IMR-90 (cell line): ENCODE measurements around the gene HSP90AB1. TPM values are rescaled to one million over a fixed set of nuclear protein-coding genes. Genes with fewer than 3 reads are reported as not detected.

Experiments
- ATAC-seq: fragments of 200-7000 bp; cut with Tn5 transposase; 2 replicates; pipeline ENCODE4 v1.9.1; 2020; ENCODE audit warnings: low read depth, mild to moderate bottlenecking, moderate library complexity
- BruUV-seq: library from RNA; stranded (reverse); fragments of 400-500 nt; replicated peaks from 2 replicates; lab custom pipeline; 2021; lab: Mats Ljungman, UMichigan
- CTCF ChIA-PET: fragments of 300-600 bp; formaldehyde crosslinking; extraction: SDS; loops from one replicate; lab custom pipeline; 2021; ENCODE audit warnings: antibody characterized with exemption; lab: Yijun Ruan, JAX
- POLR2A ChIA-PET: fragments of 300-600 bp; sonication (Branson Sonifier 250); formaldehyde crosslinking; loops from one replicate; lab custom pipeline; 2022; ENCODE audit warnings: antibody characterized with exemption; ENCODE audit not compliant: unreplicated experiment; lab: Charles Lee
- DNase-seq: peaks from one replicate; pipeline ENCODE4 v3.0.0; 2013
- H2AFZ ChIP-seq: replicated peaks from 2 replicates; pipeline ENCODE3; 2013; ENCODE audit warnings: low read length, mild to moderate bottlenecking; ENCODE audit not compliant: poor library complexity
- H2AK5ac ChIP-seq: 2 replicates; pipeline ENCODE4 v1.6.1; 2013; ENCODE audit warnings: low read depth, low read length, inconsistent platforms
- H2AK9ac ChIP-seq: replicated peaks from 2 replicates; pipeline ENCODE3; 2013; ENCODE audit warnings: mild to moderate bottlenecking, low read depth, low read length, moderate library complexity; ENCODE audit not compliant: poor library complexity
- H2BK120ac ChIP-seq: 2 replicates; pipeline ENCODE4 v1.6.1; 2013; ENCODE audit warnings: low read depth, low read length, inconsistent platforms
- H2BK15ac ChIP-seq: 3 replicates; pipeline ENCODE4 v1.6.1; 2013; ENCODE audit warnings: low read depth, low read length, inconsistent platforms
- H2BK20ac ChIP-seq: 2 replicates; pipeline ENCODE4 v1.6.1; 2013; ENCODE audit warnings: low read depth, mild to moderate bottlenecking, inconsistent platforms, low read length, moderate library complexity
- H2BK5ac ChIP-seq: 2 replicates; pipeline ENCODE4 v1.6.1; 2013; ENCODE audit warnings: mild to moderate bottlenecking, low read depth, low read length, inconsistent platforms; ENCODE audit not compliant: poor library complexity, severe bottlenecking
- H3K14ac ChIP-seq: replicated peaks from 2 replicates; pipeline ENCODE4 v1.6.1; 2013; ENCODE audit warnings: low read depth, low read length, inconsistent platforms
- H3K18ac ChIP-seq: 2 replicates; pipeline ENCODE4 v1.6.1; 2013; ENCODE audit warnings: low read depth, low read length, control low read depth
- H3K23ac ChIP-seq: 2 replicates; pipeline ENCODE4 v1.6.1; 2013; ENCODE audit warnings: low read depth, low read length, inconsistent platforms
- H3K27ac ChIP-seq: 2 replicates; pipeline ENCODE4 v1.5.1; 2013; ENCODE audit warnings: mild to moderate bottlenecking, control low read depth, low read length; ENCODE audit not compliant: insufficient read depth
- H3K27me3 ChIP-seq: 2 replicates; pipeline ENCODE4 v1.6.1; 2013; ENCODE audit warnings: low read length; ENCODE audit not compliant: control insufficient read depth, insufficient read depth
- H3K36me3 ChIP-seq: 2 replicates; pipeline ENCODE4 v1.6.1; 2013; ENCODE audit warnings: low read length, mixed read lengths; ENCODE audit not compliant: control insufficient read depth, insufficient read depth
- H3K4ac ChIP-seq: 2 replicates; pipeline ENCODE4 v1.6.1; 2013; ENCODE audit warnings: low read depth, low read length, inconsistent platforms
- H3K4me1 ChIP-seq: 2 replicates; pipeline ENCODE4 v1.6.1; 2013; ENCODE audit warnings: low read length, mixed read lengths; ENCODE audit not compliant: control insufficient read depth, insufficient read depth
- H3K4me2 ChIP-seq: 2 replicates; pipeline ENCODE4 v1.6.1; 2013; ENCODE audit warnings: low read depth, mild to moderate bottlenecking, control low read depth, low read length, moderate library complexity
- H3K4me3 ChIP-seq: 2 replicates; pipeline ENCODE4 v1.5.1; 2013; ENCODE audit warnings: low read depth, mild to moderate bottlenecking, control low read depth, low read length, moderate library complexity; ENCODE audit not compliant: insufficient read depth
- H3K56ac ChIP-seq: 2 replicates; pipeline ENCODE4 v1.6.1; 2013; ENCODE audit warnings: low read length, inconsistent platforms; ENCODE audit not compliant: insufficient read depth; ENCODE audit errors: extremely low read depth
- H3K79me1 ChIP-seq, 2 experiments: 2 replicates each; pipeline ENCODE4 v1.6.1; 2013; ENCODE audit warnings: low read length in 2 of 2, inconsistent platforms in 1 of 2, low read depth in 1 of 2
- H3K9ac ChIP-seq: 2 replicates; pipeline ENCODE4 v1.6.1; 2013; ENCODE audit warnings: low read depth, low read length, control low read depth
- H3K9me1 ChIP-seq: 2 replicates; pipeline ENCODE4 v1.6.1; 2013; ENCODE audit warnings: low read length, inconsistent platforms; ENCODE audit not compliant: insufficient read depth
- H3K9me3 ChIP-seq: 2 replicates; pipeline ENCODE4 v1.6.1; 2013; ENCODE audit warnings: low read length; ENCODE audit not compliant: control insufficient read depth, insufficient read depth
- H4K20me1 ChIP-seq: 2 replicates; pipeline ENCODE4 v1.6.1; 2013; ENCODE audit warnings: low read length, inconsistent platforms; ENCODE audit not compliant: insufficient read depth
- H4K5ac ChIP-seq: 2 replicates; pipeline ENCODE4 v1.6.1; 2013; ENCODE audit warnings: mild to moderate bottlenecking, low read depth, low read length, control low read depth
- H4K8ac ChIP-seq, 2 experiments: 2 replicates each; pipeline ENCODE4 v1.6.1; 2013; ENCODE audit warnings: low read depth in 2 of 2, low read length in 2 of 2, control low read depth in 1 of 2, inconsistent platforms in 1 of 2
- H4K91ac ChIP-seq: 2 replicates; pipeline ENCODE4 v1.6.1; 2013; ENCODE audit warnings: low read depth, low read length, inconsistent platforms; ENCODE audit not compliant: insufficient read depth
- BHLHE40 ChIP-seq: fragments of 150-350 bp; IDR thresholded peaks from 2 replicates; pipeline ENCODE4 v1.6.1; 2016; ENCODE audit warnings: mild to moderate bottlenecking, low read depth, low read length
- CTCF ChIP-seq: conservative IDR thresholded peaks from 2 replicates; pipeline ENCODE4 v1.5.1; 2012; ENCODE audit warnings: mild to moderate bottlenecking, low read depth, low read length, improper control_type of control experiment
- ELK1 ChIP-seq: fragments of 150-350 bp; IDR thresholded peaks from 2 replicates; pipeline ENCODE4 v1.6.1; 2016; ENCODE audit warnings: low read depth, mild to moderate bottlenecking, low read length, moderate library complexity, borderline replicate concordance
- FOS ChIP-seq: fragments of 150-350 bp; IDR thresholded peaks from 2 replicates; pipeline ENCODE4 v1.6.1; 2016; ENCODE audit warnings: low read depth, low read length
- MAFK ChIP-seq: IDR thresholded peaks from 2 replicates; pipeline ENCODE4 v1.6.1; 2012; ENCODE audit warnings: low read depth, low read length, improper control_type of control experiment
- NFE2L2 ChIP-seq: fragments of 150-350 bp; IDR thresholded peaks from 2 replicates; pipeline ENCODE4 v1.6.1; 2016; ENCODE audit warnings: low read depth, mild to moderate bottlenecking, low read length
- POLR2A ChIP-seq: IDR thresholded peaks from 2 replicates; pipeline ENCODE4 v1.6.1; 2012; ENCODE audit warnings: mild to moderate bottlenecking, low read depth, low read length
- RAD21 ChIP-seq: IDR thresholded peaks from 2 replicates; pipeline ENCODE4 v1.6.1; 2012; ENCODE audit warnings: low read length, improper control_type of control experiment
- RCOR1 ChIP-seq: IDR thresholded peaks from 2 replicates; pipeline ENCODE4 v1.6.1; 2012; ENCODE audit warnings: mild to moderate bottlenecking, low read length, improper control_type of control experiment; ENCODE audit not compliant: insufficient replicate concordance
- SMC3 ChIP-seq: fragments of 150-350 bp; IDR thresholded peaks from 2 replicates; pipeline ENCODE4 v1.6.1; 2016; ENCODE audit warnings: low read depth, mild to moderate bottlenecking, antibody characterized with exemption, low read length, moderate library complexity
- WGBS, 2 experiments: methylation state at CpG; one replicate each; pipeline versions ENCODE4 v1.1.5 to v1.1.7; 2013; ENCODE audit warnings: missing lambda C conversion rate in 2 of 2; ENCODE audit not compliant: insufficient read length in 1 of 2; ENCODE audit errors: extremely low coverage in 2 of 2; 5-methylcytosine and 5-hydroxymethylcytosine counted together
- dilution Hi-C: fragments of 300-500 bp; cut with HindIII; formaldehyde crosslinking; loops from one replicate; pipeline ENCODE4 v1.14.3; 2018; ENCODE audit warnings: low sequenced_read_pairs; ENCODE audit not compliant: unreplicated experiment
- in situ Hi-C: fragments of 300-500 bp; cut with MboI; formaldehyde crosslinking; loops from 3 replicates; pipeline ENCODE4 v1.14.3; 2019; ENCODE audit warnings: low sequenced_read_pairs, inconsistent platforms, mixed read lengths
- intact Hi-C: fragments of 100-400 bp; cut with micrococcal nuclease; formaldehyde crosslinking; loops from 2 replicates; pipeline ENCODE4 v1.10.0; 2022
- polyA plus RNA-seq, 3 experiments: library from polyadenylated mRNA; depleted of rRNA; stranded (reverse); fragments of >200 nt; gene quantifications; 2 replicates each; pipeline ENCODE4 v1.2.3, GENCODE V29; 2012; ENCODE audit warnings: low replicate concordance in 1 of 3
- total RNA-seq: library from RNA; depleted of rRNA; stranded (reverse); fragments of >200 nt; gene quantifications from 2 replicates; pipeline ENCODE4 v1.2.3, GENCODE V29; 2012

HSP90AB1 gene
- total and polyA plus RNA-seq, 2 of the 4 experiments (the other 2 are of a cell fraction), result 887 to 1,307 TPM

- TF ChIP-seq CTCF, result no peak
Measured at GRCh38 chr6:44261581-44261980, 14.7 kb downstream of the HSP90AB1 start (continued).

GRCh38 chr6:44262467-44263353 is 15.8 kb downstream of the HSP90AB1 start:
- Histone ChIP-seq H3K27me3 (no peaks in the 10 kb centered on the region), H3K4me1 (peaks cover 24% of the 10 kb centered on the region), H3K23ac (peak overlapping the region; percentile 83), H2BK5ac (peak overlapping the region; percentile 62), H2BK20ac (no peak overlapping the region), H2AK5ac (peak overlapping the region; percentile 78), H2BK120ac (peak overlapping the region; percentile 42), H3K9ac (peak overlapping the region; percentile 33), H3K18ac (peak overlapping the region; percentile 12; the same call in 1 of the 2 replicates), H2AFZ (peak overlapping the region; percentile 76), H3K36me3 (peaks cover 12% of the 10 kb centered on the region), H4K5ac (peak overlapping the region; percentile 50; the same call in 1 of the 2 replicates), H3K4me2 (peak overlapping the region; percentile 99), H2AK9ac (peak overlapping the region; percentile 98), H3K4me3 (peak overlapping the region; percentile 90; the same call in 1 of the 2 replicates), H4K20me1 (peaks cover 9% of the 10 kb centered on the region), H3K79me1 (peaks cover 24 to 41% of the 10 kb centered on the region in 2 experiments), H3K4ac (peak overlapping the region; percentile 74), H3K27ac (no peak overlapping the region), H4K8ac (peak overlapping the region in 1 of 2 experiments; percentile 66; a peak in 3 of 4 replicates), H4K91ac (peak overlapping the region; percentile 23; the same call in 1 of the 2 replicates), H3K56ac (no peak overlapping the region), H3K14ac (peak overlapping the region; percentile 49), H2BK15ac (no peak overlapping the region), H3K9me3 (no peaks in the 10 kb centered on the region), H3K9me1 (peaks cover 17% of the 10 kb centered on the region)
- no TSS peak for BruUV-seq
- 78% methylated on average over 3 of the region's 7 CpGs; no CpG with 5 or more reads in 1 of the 2 experiments for WGBS, 2 experiments
- in situ Hi-C loops, result no loop called here
- POLR2A ChIA-PET, result no interaction called here
- dilution Hi-C loops, result no loop called here
- DNase-seq (no peak), ATAC-seq (no peak)
- CTCF ChIA-PET, result no interaction called here
- intact Hi-C loops, result no loop called here
- TF ChIP-seq POLR2A (no peak), RCOR1 (no peak), RAD21 (no peak), MAFK (no peak), ELK1 (no peak), BHLHE40 (no peak), NFE2L2 (no peak), CTCF (no peak), SMC3 (no peak), FOS (no peak)
